ENCODE measurements around the gene ELMO2. TPM values are rescaled to one million over a fixed set of nuclear protein-coding genes. Genes with fewer than 3 reads are reported as not detected.

The ELMO2 gene
- total and polyA plus RNA-seq, 9 of the 15 experiments (the other 6 are each of a cell fraction or from before 2014, with no cell fraction given) = 7.5 to 21.5 (median 15.9) TPM

- ATAC-seq = no peak
- Histone ChIP-seq H3K79me2 (ENCODE audit: control insufficient read depth, insufficient read depth, low read length) (no peaks in the 10 kb centered on the region), H3K4me3 (no peak overlapping the region), H3K9me3 (replicated peaks; ENCODE audit: control insufficient read depth, insufficient read depth, low read depth, low read length) (no peaks in the 10 kb centered on the region), H3K4me2 (ENCODE audit: insufficient read depth, low read length) (no peak overlapping the region), H3K36me3 (ENCODE audit: control insufficient read depth, insufficient read depth, low read length) (no peaks in the 10 kb centered on the region), H2AFZ (ENCODE audit: low read depth, low read length) (no peak overlapping the region), H3K9ac (ENCODE audit: insufficient read depth in 1 of 2, low read depth in 2 of 2, low read length in 2 of 2) (no peak overlapping the region), H3K9me1 (ENCODE audit: control insufficient read depth, insufficient read depth, low read length) (no peaks in the 10 kb centered on the region), H3K27ac (ENCODE audit: extremely low read depth, low read depth, low read length) (no peak overlapping the region), H3K4me1 (replicated peaks in 1 of 2; ENCODE audit: control insufficient read depth in 2 of 2, insufficient read depth in 2 of 2, low read length in 2 of 2) (no peaks in the 10 kb centered on the region), H3K27me3 (ENCODE audit: control insufficient read depth in 2 of 2, insufficient read depth in 2 of 2, low read length in 2 of 2) (peaks cover 16 to 58% of the 10 kb centered on the region in 2 experiments), H4K20me1 (replicated peaks; ENCODE audit: control insufficient read depth, insufficient read depth, low read length) (peaks cover 6% of the 10 kb centered on the region)
- 2% methylated on average over 7 of the region's 7 CpGs for WGBS (ENCODE audit: insufficient coverage, low coverage, missing lambda C conversion rate)
- intact Hi-C loops (cut with micrococcal nuclease) (no loop called here), in situ Hi-C loops (cut with MboI) (loop anchor here (25.0 kb wide), 1 partner anchor 187 kb away; no protein-coding TSS in a partner anchor)
- no TSS peak for BruUV-seq (replicated peaks)
- FAIRE-seq = no peak
- TF ChIP-seq, protein P1, sequence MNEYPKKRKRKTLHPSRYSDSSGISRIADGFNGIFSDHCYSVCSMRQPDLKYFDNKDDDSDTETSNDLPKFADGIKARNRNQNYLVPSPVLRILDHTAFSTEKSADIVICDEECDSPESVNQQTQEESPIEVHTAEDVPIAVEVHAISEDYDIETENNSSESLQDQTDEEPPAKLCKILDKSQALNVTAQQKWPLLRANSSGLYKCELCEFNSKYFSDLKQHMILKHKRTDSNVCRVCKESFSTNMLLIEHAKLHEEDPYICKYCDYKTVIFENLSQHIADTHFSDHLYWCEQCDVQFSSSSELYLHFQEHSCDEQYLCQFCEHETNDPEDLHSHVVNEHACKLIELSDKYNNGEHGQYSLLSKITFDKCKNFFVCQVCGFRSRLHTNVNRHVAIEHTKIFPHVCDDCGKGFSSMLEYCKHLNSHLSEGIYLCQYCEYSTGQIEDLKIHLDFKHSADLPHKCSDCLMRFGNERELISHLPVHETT (CRISPR knock-in tag; conservative IDR thresholded peaks at IDR 0.05 in 1 of 2, IDR thresholded peaks at IDR 0.05 in 1 of 2) = no peak
- TF ChIP-seq ZKSCAN3 (CRISPR knock-in tag; IDR thresholded peaks at IDR 0.05) = no peak
- no peak for TF ChIP-seq POLR2B (IDR thresholded peaks at IDR 0.05; ENCODE audit: low read depth, partially characterized antibody)
- no peak for TF ChIP-seq SMARCB1 (IDR thresholded peaks at IDR 0.05; ENCODE audit: insufficient read length, low read depth)
- TF ChIP-seq BRD9 (IDR thresholded peaks at IDR 0.05; ENCODE audit: low read depth, partially characterized antibody) = no peak
- no peak for TF ChIP-seq ZNF431 (CRISPR knock-in tag; IDR thresholded peaks at IDR 0.05)
- no peak for TF ChIP-seq SREBF2 (CRISPR knock-in tag; IDR thresholded peaks at IDR 0.05)
- no peak for TF ChIP-seq PHF21A (IDR thresholded peaks at IDR 0.05; ENCODE audit: borderline replicate concordance, low read depth)
- TF ChIP-seq E2F1 (CRISPR knock-in tag; IDR thresholded peaks at IDR 0.05) = no peak
- TF ChIP-seq CBX2 (IDR thresholded peaks at IDR 0.05; ENCODE audit: insufficient read depth, low read length, poor library complexity, severe bottlenecking) = no peak
- no peak for TF ChIP-seq SAFB2 (IDR thresholded peaks at IDR 0.05; ENCODE audit: borderline replicate concordance, low read depth, low read length, severe bottlenecking)
- POLR2A ChIA-PET = interaction anchor here (0.6 to 1.0 kb wide), 2 partner anchors 17 to 90 kb away, joined by 3 to 4 read pairs; no protein-coding TSS in a partner anchor
- CTCF ChIA-PET (ENCODE audit: low intra/inter-chr PET ratio) = no interaction called here
- no peak for DNase-seq (ENCODE audit: extremely low read depth in 1 of 4, low spot score in 3 of 4)
Observed at GRCh38 chr20:46324379-46324778, 82.0 kb downstream of the ELMO2 start.
